OCI-LY1 (cell line): ENCODE results near the gene PAPSS2.

Experiments used
- H2AFZ ChIP-seq: fragments of 200-600 bp; sonication (generic), shearing (Covaris generic); 2 replicates; pipeline ENCODE4 v1.6.0; 2014; ENCODE audit warnings: antibody characterized with exemption, mild to moderate bottlenecking, low read length
- H3F3A ChIP-seq: fragments of 200-600 bp; sonication (generic), shearing (Covaris generic); 2 replicates; pipeline ENCODE4 v1.6.0; 2014; ENCODE audit warnings: mild to moderate bottlenecking, antibody characterized with exemption, low read length, moderate library complexity; ENCODE audit not compliant: insufficient read depth
- H3K27ac ChIP-seq: fragments of 200-600 bp; sonication (generic); 2 replicates; pipeline ENCODE4 v1.5.1; 2014; ENCODE audit warnings: low read length, mixed run types, mild to moderate bottlenecking, low read depth; ENCODE audit not compliant: poor library complexity, severe bottlenecking
- H3K27me3 ChIP-seq: fragments of 200-600 bp; sonication (generic); 2 replicates; pipeline ENCODE4 v1.6.0; 2014; ENCODE audit warnings: antibody characterized with exemption, mild to moderate bottlenecking, low read length, moderate library complexity; ENCODE audit not compliant: insufficient read depth
- H3K36me3 ChIP-seq: fragments of 200-600 bp; sonication (generic); 2 replicates; pipeline ENCODE4 v1.6.1; 2014; ENCODE audit warnings: mild to moderate bottlenecking, antibody characterized with exemption, low read length, moderate library complexity, mixed read lengths; ENCODE audit not compliant: insufficient read depth
- H3K4me1 ChIP-seq: fragments of 200-600 bp; sonication (generic); 2 replicates; pipeline ENCODE4 v1.5.1; 2014; ENCODE audit warnings: mild to moderate bottlenecking, low read length, moderate library complexity; ENCODE audit not compliant: insufficient read depth, severe bottlenecking
- H3K4me2 ChIP-seq: fragments of 200-600 bp; sonication (generic), shearing (Covaris generic); 2 replicates; pipeline ENCODE4 v1.6.1; 2014; ENCODE audit warnings: low read length
- H3K4me3 ChIP-seq: fragments of 200-600 bp; sonication (generic); 2 replicates; pipeline ENCODE4 v1.5.1; 2014; ENCODE audit warnings: low read length, low read depth, mild to moderate bottlenecking, mixed read lengths; ENCODE audit not compliant: poor library complexity, severe bottlenecking
- H3K79me2 ChIP-seq: fragments of 200-600 bp; shearing (Covaris generic); 2 replicates; pipeline ENCODE4 v1.6.1; 2016; ENCODE audit warnings: mixed run types, low read length, mixed read lengths; ENCODE audit not compliant: insufficient read depth
- H3K9ac ChIP-seq: fragments of 200-600 bp; sonication (generic), shearing (Covaris generic); 2 replicates; pipeline ENCODE4 v1.6.1; 2014; ENCODE audit warnings: mild to moderate bottlenecking, low read length, mixed read lengths
- H3K9me2 ChIP-seq: fragments of 200-600 bp; sonication (generic), shearing (Covaris generic); 2 replicates; pipeline ENCODE4 v1.6.1; 2014; ENCODE audit warnings: low read depth, mild to moderate bottlenecking, low read length, mixed read lengths
- H3K9me3 ChIP-seq: fragments of 200-600 bp; shearing (Covaris generic); 2 replicates; pipeline ENCODE4 v1.6.1; 2014; ENCODE audit warnings: low read length, mixed read lengths
- H4K20me1 ChIP-seq: fragments of 200-600 bp; sonication (generic), shearing (Covaris generic); 2 replicates; pipeline ENCODE4 v1.6.0; 2016; ENCODE audit warnings: mild to moderate bottlenecking, low read length; ENCODE audit not compliant: insufficient read depth
- EZH2 ChIP-seq: fragments of 200-600 bp; sonication (generic), shearing (Covaris generic); IDR thresholded peaks from 2 replicates; pipeline ENCODE4 v1.8.0; 2017; ENCODE audit warnings: borderline replicate concordance, mixed run types, mild to moderate bottlenecking, antibody characterized with exemption, low read length, moderate library complexity, mixed read lengths
- TF ChIP-seq, protein P1 (sequence below): fragments of 200-600 bp; sonication (generic), shearing (Covaris generic); IDR thresholded peaks from 2 replicates; pipeline ENCODE4 v1.5.1; 2017; ENCODE audit warnings: mild to moderate bottlenecking, antibody characterized with exemption, low read length, moderate library complexity, mixed read lengths

The PAPSS2 gene

DNA sequence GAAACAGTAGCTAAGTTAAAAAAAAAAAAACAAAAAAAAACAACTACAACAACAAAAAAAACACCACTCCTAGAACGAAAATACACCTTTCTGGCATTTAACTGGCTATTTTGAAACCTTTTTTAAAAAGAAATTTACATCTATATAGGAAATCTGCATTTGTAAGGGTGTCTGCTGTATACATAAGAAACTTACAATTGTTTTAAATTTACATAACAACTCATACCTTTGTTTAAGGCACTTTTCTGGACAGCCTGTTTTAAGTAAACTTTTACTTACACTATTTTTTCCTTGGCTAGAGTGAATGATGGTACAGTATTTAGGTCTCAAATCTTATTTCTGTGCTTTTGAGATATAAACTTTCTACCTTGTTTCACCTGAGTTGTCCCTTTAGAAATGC, 34.0 kb upstream of the PAPSS2 start:
- H3K4me1 ChIP-seq: no peaks in the 10 kb centered on the region
- no peaks in the 10 kb centered on the region for H3K27me3 ChIP-seq
- no peaks in the 10 kb centered on the region for H3K9me2 ChIP-seq
- no peaks in the 10 kb centered on the region for H3K36me3 ChIP-seq
- no peaks in the 10 kb centered on the region for H3K9me3 ChIP-seq
- no peak overlapping the region for H3K4me3 ChIP-seq
- H3F3A ChIP-seq: no peaks in the 10 kb centered on the region
- TF ChIP-seq EZH2: no peak
- TF ChIP-seq, protein P1, sequence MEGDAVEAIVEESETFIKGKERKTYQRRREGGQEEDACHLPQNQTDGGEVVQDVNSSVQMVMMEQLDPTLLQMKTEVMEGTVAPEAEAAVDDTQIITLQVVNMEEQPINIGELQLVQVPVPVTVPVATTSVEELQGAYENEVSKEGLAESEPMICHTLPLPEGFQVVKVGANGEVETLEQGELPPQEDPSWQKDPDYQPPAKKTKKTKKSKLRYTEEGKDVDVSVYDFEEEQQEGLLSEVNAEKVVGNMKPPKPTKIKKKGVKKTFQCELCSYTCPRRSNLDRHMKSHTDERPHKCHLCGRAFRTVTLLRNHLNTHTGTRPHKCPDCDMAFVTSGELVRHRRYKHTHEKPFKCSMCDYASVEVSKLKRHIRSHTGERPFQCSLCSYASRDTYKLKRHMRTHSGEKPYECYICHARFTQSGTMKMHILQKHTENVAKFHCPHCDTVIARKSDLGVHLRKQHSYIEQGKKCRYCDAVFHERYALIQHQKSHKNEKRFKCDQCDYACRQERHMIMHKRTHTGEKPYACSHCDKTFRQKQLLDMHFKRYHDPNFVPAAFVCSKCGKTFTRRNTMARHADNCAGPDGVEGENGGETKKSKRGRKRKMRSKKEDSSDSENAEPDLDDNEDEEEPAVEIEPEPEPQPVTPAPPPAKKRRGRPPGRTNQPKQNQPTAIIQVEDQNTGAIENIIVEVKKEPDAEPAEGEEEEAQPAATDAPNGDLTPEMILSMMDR: no peak
- H3K79me2 ChIP-seq: no peaks in the 10 kb centered on the region
- no peak overlapping the region for H3K9ac ChIP-seq
- no peak overlapping the region for H3K4me2 ChIP-seq
- no peak overlapping the region for H3K27ac ChIP-seq
- no peaks in the 10 kb centered on the region for H4K20me1 ChIP-seq
- no peak overlapping the region for H2AFZ ChIP-seq

DNA sequence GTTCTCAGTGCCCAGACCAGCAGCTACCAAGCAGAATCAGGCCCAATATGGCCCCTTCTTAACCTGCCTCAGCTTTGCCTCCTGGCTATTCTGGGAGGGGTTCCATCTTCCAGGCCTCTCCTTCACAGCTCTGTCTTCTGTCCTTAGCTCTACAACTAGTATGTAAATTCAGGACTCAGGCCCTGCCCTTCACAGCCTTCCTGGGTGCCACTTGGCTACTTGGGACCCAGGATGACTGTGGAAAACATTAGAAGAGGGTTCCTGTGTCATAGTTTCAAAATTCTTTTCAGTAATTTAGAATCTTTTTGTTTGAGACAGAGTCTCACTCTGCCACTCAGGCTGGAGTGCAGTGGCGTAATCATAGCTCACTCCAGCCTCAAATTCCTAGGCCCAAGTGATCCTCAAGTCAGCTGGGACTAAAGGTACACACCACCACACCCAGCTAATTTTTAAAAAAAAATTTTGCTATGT, 33.2 kb upstream of the PAPSS2 start:
- Histone ChIP-seq H3K4me2 (no peak overlapping the region), H3K27me3 (no peaks in the 10 kb centered on the region), H3K4me1 (no peaks in the 10 kb centered on the region), H3K4me3 (no peak overlapping the region), H3K9me3 (no peaks in the 10 kb centered on the region), H3K9me2 (no peaks in the 10 kb centered on the region), H4K20me1 (no peaks in the 10 kb centered on the region), H3K27ac (no peak overlapping the region), H2AFZ (no peak overlapping the region), H3K9ac (no peak overlapping the region), H3K36me3 (no peaks in the 10 kb centered on the region), H3F3A (no peaks in the 10 kb centered on the region), H3K79me2 (no peaks in the 10 kb centered on the region)
- TF ChIP-seq, protein P1: no peak
- TF ChIP-seq EZH2: no peak

DNA sequence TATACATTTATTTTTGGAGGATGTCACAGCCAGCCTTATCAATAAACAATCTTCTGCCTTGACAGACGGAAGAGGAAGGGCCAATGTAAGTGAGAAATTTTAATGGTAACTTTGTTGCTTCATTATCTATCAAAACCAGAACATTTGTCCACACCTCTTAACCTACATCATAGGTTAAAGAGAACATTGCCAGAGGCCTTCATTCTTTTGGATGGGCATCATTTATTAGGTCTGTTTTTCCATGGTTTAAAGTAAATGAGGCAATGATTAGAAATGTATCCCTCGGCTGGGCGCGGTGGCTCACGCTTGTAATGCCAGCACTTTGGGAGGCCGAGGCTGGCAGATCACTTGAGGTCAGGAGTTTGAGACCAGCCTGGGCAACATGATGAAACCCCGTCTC, 29.5 kb upstream of the PAPSS2 start:
- no peaks in the 10 kb centered on the region for H4K20me1 ChIP-seq
- no peak for TF ChIP-seq EZH2
- TF ChIP-seq, protein P1: no peak
- no peak overlapping the region for H3K4me3 ChIP-seq
- H3K36me3 ChIP-seq: no peaks in the 10 kb centered on the region
- H3K4me1 ChIP-seq: no peaks in the 10 kb centered on the region
- no peaks in the 10 kb centered on the region for H3K9me3 ChIP-seq
- no peak overlapping the region for H2AFZ ChIP-seq
- H3K27ac ChIP-seq: no peak overlapping the region
- H3K4me2 ChIP-seq: no peak overlapping the region
- H3F3A ChIP-seq: no peaks in the 10 kb centered on the region
- H3K9ac ChIP-seq: no peak overlapping the region
- no peaks in the 10 kb centered on the region for H3K79me2 ChIP-seq
- H3K9me2 ChIP-seq: no peaks in the 10 kb centered on the region
- H3K27me3 ChIP-seq: no peaks in the 10 kb centered on the region
